ENCODE measurements around the gene VPS45.

DNA sequence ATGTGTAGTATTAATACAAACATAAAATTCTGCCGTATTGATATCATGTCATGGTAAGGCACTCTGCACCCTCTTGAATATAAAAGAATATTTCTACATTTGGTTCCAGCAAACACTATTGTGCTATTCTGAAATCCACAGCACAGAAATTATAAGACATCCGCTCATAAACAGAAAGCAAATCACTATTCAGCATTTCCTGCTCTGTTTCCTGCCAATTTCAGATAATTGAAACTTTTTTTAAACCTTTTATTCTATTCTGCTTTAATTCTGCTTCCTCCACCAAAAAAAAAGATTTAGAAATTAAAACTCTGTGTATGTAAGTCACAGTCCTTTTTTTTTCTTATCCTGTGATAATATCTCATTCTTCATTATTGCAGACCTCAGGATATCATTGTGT is 42.5 kb downstream of the VPS45 start:
- TF ChIP-seq, protein P1, sequence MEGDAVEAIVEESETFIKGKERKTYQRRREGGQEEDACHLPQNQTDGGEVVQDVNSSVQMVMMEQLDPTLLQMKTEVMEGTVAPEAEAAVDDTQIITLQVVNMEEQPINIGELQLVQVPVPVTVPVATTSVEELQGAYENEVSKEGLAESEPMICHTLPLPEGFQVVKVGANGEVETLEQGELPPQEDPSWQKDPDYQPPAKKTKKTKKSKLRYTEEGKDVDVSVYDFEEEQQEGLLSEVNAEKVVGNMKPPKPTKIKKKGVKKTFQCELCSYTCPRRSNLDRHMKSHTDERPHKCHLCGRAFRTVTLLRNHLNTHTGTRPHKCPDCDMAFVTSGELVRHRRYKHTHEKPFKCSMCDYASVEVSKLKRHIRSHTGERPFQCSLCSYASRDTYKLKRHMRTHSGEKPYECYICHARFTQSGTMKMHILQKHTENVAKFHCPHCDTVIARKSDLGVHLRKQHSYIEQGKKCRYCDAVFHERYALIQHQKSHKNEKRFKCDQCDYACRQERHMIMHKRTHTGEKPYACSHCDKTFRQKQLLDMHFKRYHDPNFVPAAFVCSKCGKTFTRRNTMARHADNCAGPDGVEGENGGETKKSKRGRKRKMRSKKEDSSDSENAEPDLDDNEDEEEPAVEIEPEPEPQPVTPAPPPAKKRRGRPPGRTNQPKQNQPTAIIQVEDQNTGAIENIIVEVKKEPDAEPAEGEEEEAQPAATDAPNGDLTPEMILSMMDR (conservative IDR thresholded peaks at IDR 0.05; ENCODE audit: low read depth, low read length): no peak
- TF ChIP-seq MXI1 (IDR thresholded peaks at IDR 0.05; ENCODE audit: borderline replicate concordance, low read depth, low read length): no peak
- no peak for TF ChIP-seq POLR2A (IDR thresholded peaks at IDR 0.05; ENCODE audit: low read depth, low read length)
